ENCODE results near the gene DIDO1.

DIDO1 gene

GRCh38 chr20:62889871-62890270 is 36.4 kb downstream of the DIDO1 start:
- no peak for DNase-seq

DNA sequence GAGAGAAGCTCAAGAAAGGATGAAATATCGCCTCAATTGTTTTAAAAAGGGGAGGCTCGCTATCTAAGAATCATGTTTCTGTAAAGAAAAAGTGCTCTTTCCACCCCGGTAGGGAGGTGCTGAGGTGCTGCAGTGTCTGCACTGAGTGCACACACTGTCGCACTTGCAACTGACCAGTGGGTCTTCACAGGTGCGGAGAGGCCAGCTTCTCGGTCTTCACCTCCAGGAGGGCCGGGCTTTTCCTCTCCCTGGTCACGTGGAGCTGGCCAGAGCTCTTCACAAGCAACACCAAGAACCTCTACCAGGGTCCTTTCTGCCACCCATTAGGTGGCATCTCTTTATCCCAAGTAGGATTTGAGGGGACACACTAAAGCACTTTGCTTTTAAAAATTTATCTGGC is 36.9 kb downstream of the DIDO1 start:
- DNase-seq = no peak

DNA sequence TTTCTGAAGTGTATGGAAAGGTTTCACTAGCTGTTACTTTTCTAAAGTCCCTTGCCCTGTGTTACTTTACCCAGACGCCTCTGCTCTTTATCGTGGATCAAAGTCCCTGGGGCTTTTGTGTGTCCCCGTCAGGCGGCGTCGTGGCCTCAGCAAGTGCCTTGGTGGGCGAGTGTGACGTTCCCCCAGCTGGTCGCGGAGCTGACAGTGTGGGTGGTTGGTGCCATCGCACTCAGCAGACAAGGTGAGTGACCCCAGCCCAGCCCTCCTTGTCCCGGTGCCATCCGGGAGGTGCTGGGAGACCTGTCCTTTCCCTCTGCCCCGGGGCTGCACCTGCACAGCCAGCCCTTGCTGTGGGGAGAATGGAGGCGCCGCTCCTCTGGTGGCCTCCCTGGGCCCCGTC is 37.4 kb downstream of the DIDO1 start:
- DNase-seq = no peak

DNA sequence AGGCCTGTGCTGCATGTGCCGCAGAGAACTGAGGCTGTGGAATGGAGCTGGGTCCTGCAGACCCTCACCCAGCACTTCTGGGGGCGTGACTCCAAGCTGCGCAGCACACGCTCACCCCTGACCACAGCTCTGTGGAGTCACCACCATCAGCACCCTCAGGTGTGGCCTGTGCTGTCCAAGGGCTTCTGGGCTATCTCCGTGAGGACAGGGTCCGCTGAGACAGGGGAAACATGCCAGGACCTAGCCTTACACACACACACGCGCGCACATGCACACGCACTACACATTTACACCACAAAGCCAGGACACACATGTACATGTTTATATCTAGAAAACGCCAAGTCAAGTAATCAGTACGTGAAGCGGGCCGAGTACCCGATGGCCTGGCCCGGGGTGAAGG is 37.9 kb downstream of the DIDO1 start:
- no peak for DNase-seq

DNA sequence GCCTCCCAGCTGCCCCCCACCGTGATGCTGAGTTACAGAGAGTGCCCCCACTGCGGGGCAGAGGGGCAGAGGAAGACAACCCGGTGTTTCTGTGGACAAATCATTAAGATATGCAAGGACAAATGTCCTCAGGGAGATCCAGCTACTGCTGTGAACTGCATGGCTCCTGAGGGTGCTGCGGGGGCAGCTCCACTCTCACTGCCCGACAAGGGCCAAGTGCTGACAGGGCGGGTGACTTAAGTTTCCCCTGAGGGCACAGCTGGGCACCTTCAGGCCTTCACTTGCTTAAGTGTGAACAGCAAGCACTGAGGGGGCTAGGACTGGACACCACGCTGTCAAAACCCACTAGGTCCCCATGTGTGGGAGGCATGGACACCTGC is 38.5 kb downstream of the DIDO1 start:
- no peak for DNase-seq

DNA sequence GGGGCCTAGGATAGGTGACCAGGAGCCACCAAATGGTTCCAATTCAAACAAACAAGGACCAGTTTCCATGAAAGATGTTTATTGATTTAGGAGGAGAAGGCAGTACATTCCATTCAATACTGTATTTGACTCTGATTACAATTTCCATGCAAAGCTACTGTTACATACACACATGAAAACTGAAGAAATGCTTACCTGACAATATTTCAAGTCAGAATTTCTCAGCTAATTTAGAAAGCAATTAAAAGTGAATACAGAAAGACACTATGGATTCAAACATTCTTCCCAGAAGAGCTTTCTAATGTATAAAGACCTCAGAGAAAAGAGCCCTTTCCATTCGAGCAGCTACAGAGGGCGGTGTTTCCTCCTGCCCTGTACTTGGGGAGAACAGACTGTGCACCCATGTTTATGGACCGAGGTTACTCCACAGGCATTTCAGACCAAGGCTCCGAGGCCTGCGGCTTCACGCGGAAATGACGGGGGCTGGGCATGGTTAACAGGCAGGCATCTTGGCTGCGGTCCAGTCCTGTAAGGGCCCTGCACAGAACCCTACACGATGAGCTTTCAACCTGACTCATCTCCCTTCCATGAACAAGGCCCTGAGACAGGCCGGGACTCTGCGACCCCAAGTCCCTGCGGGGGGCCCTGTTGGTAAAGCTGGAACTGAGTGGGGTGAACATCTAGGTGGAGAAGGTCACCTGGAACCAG is 39.0 kb downstream of the DIDO1 start:
- DNase-seq = no peak

- no peak for DNase-seq
Observed at GRCh38 chr20:62886709-62887058, 39.6 kb downstream of the DIDO1 start.

- DNase-seq = no peak
Observed at GRCh38 chr20:62885896-62886708, 40.2 kb downstream of the DIDO1 start.

GRCh38 chr20:62885046-62885895 is 41.0 kb downstream of the DIDO1 start:
- no peak for DNase-seq

GRCh38 chr20:62884556-62884955 is 41.7 kb downstream of the DIDO1 start:
- DNase-seq = no peak

- no peak for DNase-seq
Observed at GRCh38 chr20:62882426-62882825, 43.9 kb downstream of the DIDO1 start.

DNA sequence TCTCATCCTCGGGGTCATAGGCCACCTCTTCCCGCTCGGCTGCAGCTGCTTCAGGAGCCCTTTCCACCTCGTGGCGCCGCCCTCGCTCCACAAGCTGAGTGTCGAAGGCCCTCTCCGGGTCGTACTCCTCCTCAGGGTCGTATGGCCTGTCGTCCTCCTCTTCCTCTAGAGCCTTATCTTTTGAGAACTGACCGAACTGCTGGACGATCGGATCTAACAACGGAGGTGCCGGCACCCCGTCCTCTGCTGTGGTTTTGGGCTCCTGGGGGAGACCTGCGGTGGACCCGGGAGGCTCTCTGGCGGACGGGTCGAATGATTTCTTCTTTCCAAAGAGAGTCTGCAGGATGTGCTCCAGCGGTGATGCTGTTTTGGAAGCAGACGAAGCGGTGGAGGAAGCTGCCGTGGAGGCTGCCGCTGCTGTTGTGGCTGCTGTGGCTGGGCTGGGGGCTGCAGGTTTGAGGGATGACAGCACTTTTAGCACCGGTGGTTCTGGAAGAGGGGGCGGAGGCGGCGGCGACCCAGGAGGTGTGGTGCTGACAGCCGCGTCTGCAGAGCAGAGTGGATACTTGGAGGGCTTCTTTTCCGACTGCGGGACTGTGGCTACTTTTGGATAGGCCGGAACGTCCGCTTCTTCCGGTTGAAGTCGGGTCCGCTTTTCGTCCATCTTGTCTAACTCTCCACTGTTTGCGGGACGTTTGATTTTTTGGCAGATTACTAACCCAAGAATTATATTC is 44.5 kb downstream of the DIDO1 start:
- no peak for DNase-seq

DNA sequence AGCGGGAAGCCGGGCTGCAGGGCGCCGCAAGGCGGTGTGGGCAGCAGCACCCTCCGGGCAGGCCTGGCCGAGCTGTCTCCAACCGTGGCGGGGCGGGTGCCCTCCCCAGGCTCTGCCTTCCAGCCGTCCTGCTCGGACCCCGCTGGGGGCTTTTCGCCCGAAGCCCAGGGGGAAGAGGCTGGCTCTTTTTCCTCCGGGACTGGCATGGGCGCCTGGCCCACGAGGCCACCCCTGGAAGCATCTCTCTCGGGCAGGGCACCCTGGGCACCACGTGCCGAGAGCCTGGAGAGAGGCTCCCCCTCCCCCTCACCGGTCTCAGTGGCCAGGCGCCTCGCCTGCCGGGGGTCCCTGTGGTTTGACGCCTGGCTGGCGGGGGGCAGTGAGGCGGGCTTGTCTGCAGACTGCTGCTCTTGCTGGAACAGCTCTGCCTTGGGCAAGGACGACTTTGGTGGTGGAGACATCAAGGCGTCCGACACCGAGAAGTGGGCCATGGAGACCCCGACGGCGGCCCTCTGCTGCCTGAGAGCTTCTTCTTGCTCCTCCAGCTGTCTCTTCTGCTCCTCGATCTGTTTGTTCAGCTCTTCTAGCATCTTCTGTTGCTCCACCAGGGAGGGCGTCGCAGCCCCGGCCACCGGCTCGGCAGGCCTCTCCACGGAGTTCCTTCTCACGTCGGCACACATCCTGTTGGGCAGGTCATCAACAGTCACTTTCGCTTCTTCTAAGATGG is 45.2 kb downstream of the DIDO1 start:
- DNase-seq = no peak

DNA sequence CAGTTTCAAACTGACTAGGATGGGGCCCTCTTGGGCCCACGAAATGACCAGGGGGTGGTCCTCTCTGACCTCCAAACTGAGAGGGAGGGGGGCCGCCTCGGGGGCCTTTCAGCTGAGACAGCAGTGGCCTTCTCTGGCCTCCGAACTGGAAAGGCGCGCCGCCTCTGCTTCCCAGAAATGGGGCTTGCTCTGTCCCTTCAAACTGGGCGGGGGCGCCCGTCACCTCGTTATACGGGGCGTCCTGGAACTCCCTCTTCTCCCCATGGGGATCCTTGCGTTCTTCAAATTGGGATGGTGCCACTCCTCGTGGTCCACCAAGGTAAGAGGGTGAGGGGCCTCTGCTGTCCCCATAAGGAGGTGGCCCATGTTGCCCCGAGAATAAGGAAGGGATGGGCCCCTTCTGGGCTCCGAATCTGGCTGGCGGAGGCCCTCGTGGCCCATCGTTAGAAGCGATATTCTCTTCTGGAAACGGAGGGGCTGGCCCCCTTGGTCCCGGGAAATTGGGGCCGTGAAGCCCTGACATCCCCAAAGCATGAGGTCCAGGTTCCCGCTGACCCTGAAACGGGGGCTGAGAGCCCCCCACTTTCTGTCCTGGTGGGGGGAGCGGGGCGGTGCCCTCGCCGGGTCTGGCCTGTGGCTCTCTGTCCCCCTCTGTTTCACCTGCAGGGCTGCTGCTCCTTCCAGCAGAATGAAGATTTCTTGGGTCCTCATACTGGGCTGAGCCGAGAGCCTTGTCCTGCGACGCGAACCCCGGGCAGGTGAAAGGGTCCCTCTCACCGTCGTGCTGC is 46.0 kb downstream of the DIDO1 start:
- no peak for DNase-seq

- DNase-seq = no peak
Observed at GRCh38 chr20:62879275-62880146, 46.8 kb downstream of the DIDO1 start.

DNA sequence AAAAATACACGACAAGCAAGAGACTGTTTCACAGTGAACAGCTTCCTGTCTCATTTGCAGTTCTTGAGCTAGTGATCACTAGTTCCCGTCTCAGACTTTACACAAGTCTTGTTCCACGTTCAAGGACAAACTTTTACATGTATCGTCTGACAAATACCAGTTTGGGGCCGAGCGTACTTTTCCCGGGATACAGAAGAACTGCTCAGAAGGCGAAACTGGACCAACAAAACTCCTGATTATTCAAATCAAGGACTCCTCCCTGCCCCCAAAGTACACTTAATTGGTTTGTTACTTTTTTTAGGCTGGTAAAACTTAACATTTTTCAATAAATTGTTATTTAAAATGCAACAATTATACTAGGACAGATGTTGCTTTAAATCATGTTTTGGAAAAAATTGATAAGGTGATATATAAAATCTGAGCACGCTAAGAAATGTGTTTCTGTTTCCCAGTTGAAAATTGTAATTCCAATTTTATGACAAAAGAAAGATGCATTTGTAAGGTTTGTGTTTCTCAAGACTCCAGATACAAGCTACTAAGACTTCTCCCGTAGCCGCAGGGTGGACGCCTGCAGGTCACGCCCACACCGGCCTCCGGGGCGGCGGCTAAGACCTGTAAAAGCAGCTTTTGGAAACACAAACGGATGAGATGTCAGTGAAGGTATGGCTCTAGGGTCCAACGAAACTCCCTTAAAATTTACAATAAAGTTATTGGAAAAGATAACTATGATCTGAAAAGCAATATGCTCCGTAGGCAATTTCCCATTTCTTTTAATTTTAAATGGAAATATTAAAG is 47.9 kb downstream of the DIDO1 start:
- DNase-seq = no peak

- no peak for DNase-seq
Observed at GRCh38 chr20:62876902-62877816, 49.1 kb downstream of the DIDO1 start.

DNA sequence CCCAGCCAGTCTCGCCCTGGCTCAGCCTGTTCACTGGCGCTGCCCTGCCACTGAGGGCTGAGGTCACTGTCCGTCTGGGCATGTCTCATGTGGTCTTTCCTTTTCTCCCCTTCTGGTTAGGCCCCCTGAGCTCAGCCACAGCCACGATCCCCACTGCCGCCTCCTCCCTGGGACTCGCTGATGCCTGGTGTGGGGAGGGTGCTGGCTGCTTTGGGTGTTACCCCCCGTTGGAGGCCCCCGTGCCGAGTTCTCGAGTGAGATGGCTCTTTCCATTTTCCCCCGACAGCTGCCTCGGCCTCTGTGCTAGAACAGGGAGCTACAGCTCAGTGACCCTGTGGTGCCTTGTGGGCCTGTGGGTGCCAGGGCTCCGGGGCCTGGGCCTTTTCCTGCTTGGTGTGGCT is 49.8 kb downstream of the DIDO1 start:
- DNase-seq = no peak
